Prostate gland (tissue), 2 donors: ENCODE data around the gene B4GALT4.

ENCODE experiments used
- CTCF ChIP-seq, 4 experiments: fragments of 200-600 bp in 2 of 4; fragments of 450-650 bp in 2 of 4; sonication (generic) in 2 of 4; IDR thresholded peaks; 1 replicate in 3 of 4; 2 replicates in 1 of 4; pipeline ENCODE4 v1.5.1; 2016 to 2019; ENCODE audit warnings: antibody characterized with exemption in 4 of 4, mild to moderate bottlenecking in 2 of 4, moderate library complexity in 2 of 4
- POLR2AphosphoS5 ChIP-seq: sonication (generic); formaldehyde crosslinking; IDR thresholded peaks from one replicate; pipeline ENCODE4 v1.6.1; 2017; ENCODE audit warnings: antibody characterized with exemption

GRCh38 chr3:119228373-119229145 lies 12.1 kb downstream of the B4GALT4 start:
- no peak for TF ChIP-seq CTCF (IDR thresholded peaks at IDR 0.05)
- TF ChIP-seq POLR2AphosphoS5 = no peak
